Prostate gland (tissue), 2 donors: ENCODE measurements around the gene CDH24.

Experiments used
- CTCF ChIP-seq, 4 experiments: fragments of 200-600 bp in 2 of 4; fragments of 450-650 bp in 2 of 4; sonication (generic) in 2 of 4; IDR thresholded peaks; 1 replicate in 3 of 4; 2 replicates in 1 of 4; pipeline ENCODE4 v1.5.1; 2016 to 2019; ENCODE audit warnings: antibody characterized with exemption in 4 of 4, mild to moderate bottlenecking in 2 of 4, moderate library complexity in 2 of 4
- POLR2AphosphoS5 ChIP-seq: sonication (generic); formaldehyde crosslinking; IDR thresholded peaks from one replicate; pipeline ENCODE4 v1.6.1; 2017; ENCODE audit warnings: antibody characterized with exemption

- no peak for TF ChIP-seq CTCF (IDR thresholded peaks at IDR 0.05)
- TF ChIP-seq POLR2AphosphoS5 = no peak
These were observed 32.7 kb downstream of the CDH24 start for GRCh38 chr14:23024612-23025075.
